Activated T-helper 1 cell treated with anti-CD3 and anti-CD28 coated beads, Interleukin-2, amount 50 U/mL, for 16 hours (primary cell): ENCODE results near the gene PSMA2.

Experiments
- DNase-seq, 2 donors: peaks; one replicate each; pipeline ENCODE4 v3.0.0-alpha.2; 2020; ENCODE audit warnings: low read depth in 1 of 2, low spot score in 1 of 2

PSMA2 gene

DNA sequence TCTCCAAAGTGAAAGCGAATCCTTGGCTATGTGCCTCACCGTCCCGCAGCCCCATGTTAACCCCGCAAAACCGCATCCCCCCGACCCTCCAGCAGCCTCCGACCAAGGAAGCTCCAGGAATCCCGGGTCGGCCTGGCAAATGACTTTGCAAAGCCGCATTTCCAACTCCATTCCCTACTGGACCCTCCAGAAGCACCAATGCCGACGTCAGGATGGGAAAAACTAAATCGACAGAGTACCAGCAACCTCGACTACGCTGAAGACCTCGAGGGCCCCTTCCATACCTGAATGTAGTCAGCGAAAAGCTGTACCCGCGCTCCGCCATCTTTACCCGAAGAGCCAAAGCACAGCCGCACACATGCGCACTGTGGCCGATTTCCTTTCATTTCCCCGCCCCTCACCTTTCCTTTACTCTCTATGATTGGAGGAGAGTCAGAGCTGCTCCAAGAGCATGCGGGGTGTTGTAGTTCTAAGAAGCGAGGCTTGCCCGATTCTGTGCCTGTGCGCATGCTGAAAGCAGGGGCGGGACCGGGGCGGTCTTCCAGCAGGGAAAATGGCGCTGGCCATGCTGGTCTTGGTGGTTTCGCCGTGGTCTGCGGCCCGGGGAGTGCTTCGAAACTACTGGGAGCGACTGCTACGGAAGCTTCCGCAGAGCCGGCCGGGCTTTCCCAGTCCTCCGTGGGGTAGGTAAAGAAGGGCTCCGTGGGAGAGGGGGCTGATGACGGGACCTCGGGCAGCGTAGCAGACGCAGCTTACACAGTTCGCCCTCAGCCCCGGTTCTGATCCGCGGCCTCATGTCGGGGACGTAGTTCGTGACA lies at the start of gene PSMA2, which contains the start of gene MRPL32:
TSS of gene PSMA2 (minus strand) at position 341 of the 818 bp plus-strand sequence. CDS start at position 325, 16 bp downstream.
TSS of gene MRPL32 (plus strand) at position 543 of the 818 bp plus-strand sequence. CDS start at position 554, 11 bp downstream.
- DNase-seq, result peak; percentile 84 to 90

GRCh38 chr7:42981601-42982000 lies 49.6 kb upstream of the PSMA2 start:
- DNase-seq, result no peak

GRCh38 chr7:42980514-42980913 lies 48.5 kb upstream of the PSMA2 start:
- no peak for DNase-seq

- DNase-seq, result no peak
Measured at GRCh38 chr7:42980084-42980483, 48.1 kb upstream of the PSMA2 start.

- DNase-seq, result no peak
Measured at GRCh38 chr7:42978496-42978895, 46.5 kb upstream of the PSMA2 start.

DNA sequence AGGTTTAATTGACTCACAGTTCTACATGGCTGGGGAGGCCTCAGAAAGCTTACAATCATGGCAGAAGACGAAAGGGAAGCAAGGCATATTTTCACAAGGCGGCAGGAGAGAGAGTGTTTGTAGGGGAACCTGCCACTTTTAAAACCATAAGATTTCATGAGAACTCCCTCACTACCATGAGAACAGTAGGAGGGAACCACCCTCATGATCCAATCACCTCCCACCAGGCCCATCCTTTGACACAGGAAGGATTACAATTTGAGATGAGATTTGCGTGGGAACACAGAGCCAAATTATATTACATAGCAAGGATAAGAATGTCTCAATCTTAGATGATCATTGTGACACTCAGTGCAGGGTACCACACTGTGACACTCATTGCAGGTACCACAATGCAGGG lies 44.4 kb upstream of the PSMA2 start:
- no peak for DNase-seq

DNA sequence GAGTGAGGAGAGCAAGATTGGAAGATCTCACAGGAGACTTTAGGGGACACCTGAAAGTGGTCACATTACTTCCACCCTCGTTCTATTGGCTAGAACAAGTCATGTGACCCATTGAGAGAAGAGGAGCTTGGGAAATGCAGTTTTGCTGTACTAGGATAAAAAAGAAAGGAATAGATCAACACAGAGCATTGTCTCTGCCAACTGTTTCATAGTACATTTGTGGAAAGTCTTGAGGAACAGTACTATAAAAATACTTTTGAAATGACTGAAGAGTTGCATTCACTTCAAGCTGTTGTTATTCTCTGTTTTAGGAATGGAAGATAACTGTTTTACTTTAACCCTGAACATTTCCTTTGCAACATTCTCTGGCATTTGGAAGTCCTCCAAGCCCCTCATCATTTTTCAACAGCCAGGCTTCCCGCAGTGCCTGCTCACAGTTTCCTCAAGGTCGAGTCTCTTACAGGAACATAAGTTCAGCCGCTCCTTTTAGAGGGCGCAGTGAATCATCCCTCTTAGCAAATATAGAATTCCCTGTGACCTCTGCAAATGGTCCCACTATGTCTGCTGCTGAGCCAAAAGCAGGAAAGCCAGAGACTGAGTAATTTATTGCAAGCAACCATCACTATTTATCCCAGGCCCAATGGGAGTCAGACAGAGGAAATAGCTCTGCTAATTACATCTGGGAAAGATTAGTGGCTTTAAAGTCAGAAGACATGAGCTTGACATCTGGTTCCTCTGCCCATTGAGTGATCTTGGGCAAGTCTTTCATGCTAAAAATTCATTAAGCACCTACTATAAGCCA lies 40.9 kb upstream of the PSMA2 start:
- DNase-seq, result no peak

DNA sequence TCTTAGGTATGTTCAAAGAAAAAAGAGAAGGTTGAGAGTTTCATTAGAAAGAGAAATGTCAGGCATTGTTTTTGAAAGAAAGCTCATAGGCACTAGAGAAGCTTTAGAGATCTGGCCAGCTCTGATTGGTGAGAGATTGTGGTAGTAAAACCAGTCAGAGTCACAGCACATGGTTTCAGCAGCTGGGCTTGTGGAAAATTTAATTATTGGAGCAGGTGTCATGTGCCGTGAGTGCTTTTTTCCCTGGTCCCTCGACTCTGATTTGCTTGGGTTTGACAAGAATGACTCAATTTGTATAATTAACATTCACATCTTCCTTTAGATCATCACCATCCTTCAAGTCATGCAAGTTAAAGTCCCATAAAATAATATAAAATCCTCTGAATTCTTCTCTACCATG lies 35.4 kb upstream of the PSMA2 start:
- DNase-seq, result no peak

- DNase-seq, result no peak
Measured at GRCh38 chr7:42964849-42965805, 33.2 kb upstream of the PSMA2 start.

DNA sequence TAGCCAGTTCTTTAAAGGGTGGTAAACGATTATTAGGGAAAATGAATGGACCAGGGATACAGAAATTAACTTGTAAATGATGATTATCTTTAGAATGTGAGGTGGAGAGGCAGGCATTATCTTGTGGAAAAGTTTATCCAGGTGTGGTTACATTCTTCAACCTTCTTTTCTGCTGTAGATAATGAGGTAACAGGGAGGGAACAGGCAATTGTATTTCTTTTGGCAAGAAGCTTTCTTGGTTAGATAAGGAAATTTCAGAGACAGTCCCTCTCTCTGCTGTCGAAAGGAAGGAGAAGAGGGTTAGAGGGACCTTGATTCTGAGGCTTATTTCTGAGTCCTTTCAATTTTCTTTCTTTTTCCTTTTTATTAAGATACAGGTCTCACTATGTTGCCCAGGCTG lies 32.3 kb upstream of the PSMA2 start:
- DNase-seq, result no peak

DNA sequence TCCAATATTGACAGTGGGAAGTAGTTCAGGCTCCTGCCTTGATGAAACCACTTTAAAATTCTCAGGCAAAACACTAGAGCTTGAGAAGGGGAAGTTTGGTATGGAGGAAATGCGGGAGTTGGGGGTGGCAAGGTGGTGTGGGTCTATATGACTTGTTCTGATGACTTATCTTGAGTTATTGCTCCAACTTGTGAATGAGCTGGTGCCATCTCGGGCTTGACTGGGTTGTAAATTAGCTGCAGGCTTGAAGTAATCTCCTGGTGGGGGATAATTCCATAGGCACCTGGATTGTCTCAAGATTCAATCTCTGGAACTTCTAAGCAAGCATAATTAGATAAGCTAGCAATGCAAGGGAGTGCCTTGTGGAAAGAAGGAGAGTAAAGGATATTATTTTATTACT lies 29.2 kb upstream of the PSMA2 start:
- no peak for DNase-seq

DNA sequence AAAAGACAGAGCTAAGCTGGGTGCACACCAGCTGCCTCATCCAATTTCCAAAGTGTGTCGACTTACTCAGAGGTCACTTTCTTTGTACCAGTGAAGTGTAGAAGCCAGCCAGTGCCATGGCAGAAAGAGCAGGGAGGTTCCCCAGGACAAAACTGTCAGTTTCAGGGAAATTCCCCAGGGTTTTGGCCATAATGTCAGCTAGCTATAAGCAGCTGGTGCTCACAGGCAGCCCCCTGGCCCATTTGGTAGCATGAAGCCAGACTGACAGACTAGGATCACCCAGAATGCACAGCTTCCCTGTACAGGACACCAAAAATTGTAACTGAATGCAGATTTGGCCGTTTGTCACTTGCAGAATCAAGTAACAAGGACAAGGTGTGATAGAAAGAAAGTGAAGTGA lies 28.8 kb upstream of the PSMA2 start:
- no peak for DNase-seq

DNA sequence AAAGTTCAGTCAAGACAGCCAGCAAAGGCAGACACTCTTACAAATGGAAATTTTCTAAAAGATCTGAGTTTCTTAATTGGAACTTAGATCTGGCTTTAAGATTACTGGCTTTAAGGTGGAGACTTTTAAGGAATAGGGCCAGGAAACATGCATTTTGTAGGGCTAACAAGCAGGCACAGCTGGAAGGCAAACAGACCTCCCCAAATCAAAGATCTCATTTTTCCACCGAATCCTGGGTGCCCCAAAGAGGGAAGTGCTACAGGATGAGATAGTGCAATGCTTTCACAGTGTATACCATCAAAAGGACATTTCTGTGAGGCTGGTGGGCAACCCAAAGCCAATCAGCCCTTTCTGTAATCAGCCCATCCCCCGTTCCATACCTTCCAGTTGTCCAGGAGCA lies 27.6 kb upstream of the PSMA2 start:
- DNase-seq, result no peak

DNA sequence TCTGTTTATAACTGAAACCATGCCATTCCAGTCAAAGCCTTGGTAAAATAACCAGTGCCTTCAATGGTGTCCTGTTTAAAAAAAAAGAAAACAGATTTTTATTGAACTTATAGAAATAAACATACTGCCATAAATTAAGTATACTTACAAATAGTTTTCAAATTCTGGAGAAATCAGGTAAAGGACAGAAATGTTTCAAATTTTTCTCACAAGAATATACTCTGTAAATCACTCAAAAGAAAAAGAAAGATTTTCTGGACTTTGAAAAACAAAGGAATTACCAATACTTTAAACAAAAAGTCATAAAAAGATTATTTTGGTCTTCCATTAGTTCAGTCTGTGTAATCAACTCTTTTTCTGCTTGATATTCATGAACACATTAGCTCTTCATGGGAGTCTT lies 24.1 kb upstream of the PSMA2 start:
- no peak for DNase-seq

- DNase-seq, result no peak
Measured at GRCh38 chr7:42953994-42954393, 22.0 kb upstream of the PSMA2 start.

GRCh38 chr7:42952328-42952727 lies 20.4 kb upstream of the PSMA2 start:
- no peak for DNase-seq

- DNase-seq, result no peak
Measured at GRCh38 chr7:42950417-42950816, 18.4 kb upstream of the PSMA2 start.

DNA sequence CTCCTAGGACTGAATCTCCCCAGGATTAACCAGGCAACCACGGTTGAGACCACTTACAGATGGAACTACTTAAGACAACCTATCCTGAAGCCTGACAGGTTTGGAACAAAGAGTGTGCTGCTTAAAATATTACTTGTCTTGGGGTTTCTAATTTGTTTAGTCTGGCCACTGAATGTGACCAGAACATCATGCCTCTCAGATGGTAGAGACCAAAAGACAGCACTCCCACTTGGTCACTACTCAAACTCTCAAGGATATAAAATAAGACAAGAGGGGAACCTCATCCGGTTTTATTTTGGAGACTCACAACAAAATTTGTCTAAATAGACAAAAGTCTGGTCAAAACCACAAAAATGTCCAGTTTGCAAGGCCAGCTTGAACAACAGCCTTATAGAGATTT lies 15.5 kb upstream of the PSMA2 start:
- no peak for DNase-seq

DNA sequence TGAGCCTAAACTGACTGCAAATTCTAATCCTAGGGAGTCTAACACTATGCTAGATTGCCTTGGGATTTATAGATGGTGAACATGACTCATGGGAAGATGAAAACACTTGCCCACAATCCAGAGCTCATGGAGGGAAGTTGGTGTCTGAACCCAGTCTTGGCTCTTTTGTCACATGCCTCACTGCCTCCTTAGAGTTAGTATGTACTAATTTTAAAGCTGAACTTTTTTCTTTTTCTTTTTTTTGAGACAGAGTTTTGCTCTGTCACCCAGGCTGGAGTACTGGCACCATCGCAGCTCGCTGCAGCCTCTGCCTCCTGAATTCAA lies 14.6 kb upstream of the PSMA2 start:
- no peak for DNase-seq

DNA sequence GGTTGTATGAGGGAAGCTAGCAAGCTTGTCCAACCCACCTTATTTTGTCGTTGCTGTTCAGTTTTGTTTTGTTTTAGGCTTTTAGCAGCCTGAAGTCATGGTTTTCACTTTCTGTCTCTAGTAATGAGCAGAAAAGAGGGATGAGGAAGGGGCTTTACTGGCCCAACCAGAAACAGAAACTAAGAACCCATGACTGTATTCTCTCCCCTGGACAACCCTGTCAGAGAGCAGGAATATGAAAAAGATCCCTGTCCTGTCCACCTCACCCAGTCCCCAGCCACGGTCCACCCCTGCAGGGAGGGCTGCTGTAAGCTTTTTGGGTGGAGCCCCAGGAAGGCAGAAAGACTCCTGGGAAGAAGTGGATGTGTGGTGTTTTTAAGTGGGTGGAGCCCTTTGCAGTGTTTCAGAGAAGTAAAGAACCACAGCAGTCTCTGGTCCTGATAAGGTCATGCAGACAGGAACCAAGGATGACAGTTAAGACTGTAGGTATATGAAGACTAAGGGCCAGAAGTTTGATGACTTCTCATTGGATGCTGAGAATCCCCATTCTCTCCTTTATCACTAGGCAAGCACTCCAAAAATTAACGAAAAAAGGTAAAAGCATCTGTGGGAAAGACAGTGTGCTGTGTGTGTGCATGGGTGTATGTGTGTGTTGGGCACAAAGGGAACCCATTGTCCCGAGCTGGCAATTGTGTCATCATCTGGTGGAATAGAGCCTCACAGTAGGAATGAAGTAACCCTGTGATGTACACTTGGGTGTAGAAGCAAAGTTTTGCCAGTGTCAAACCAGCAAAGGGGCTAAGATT lies 14.1 kb upstream of the PSMA2 start:
- DNase-seq, result no peak
